ENCODE data around the gene NAALADL2. TPM values are rescaled to one million over a fixed set of nuclear protein-coding genes. Genes with fewer than 3 reads are reported as not detected.

The NAALADL2 gene
- total RNA-seq, 1 donor from 2014 or later, result 9.9 TPM

DNA sequence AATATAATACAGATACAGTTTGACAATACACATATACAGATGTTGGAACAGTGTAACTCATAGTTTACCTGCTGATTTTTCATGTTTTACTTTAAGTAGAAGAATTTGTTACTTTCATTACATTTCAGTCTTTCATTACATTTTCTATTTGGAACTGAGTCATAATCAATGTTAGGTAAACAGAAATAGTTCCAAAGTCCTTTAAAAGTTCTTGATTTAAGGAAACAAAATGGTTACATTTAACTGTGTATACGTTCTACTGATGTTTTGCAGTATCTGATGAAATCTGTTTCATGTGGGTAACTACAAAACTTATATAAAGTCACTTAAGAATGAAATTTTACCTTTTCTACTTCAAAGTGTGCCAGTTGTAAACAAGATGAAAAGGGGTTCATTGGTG lies 721.2 kb downstream of the NAALADL2 start:
- no peak for DNase-seq (ENCODE audit: extremely low spot score, unreplicated experiment)
- no peak for TF ChIP-seq CTCF (conservative IDR thresholded peaks at IDR 0.05)
- no peak overlapping the region for H3K27ac Mint-ChIP-seq
- no peak overlapping the region for H3K4me3 Mint-ChIP-seq
- H3K36me3 Mint-ChIP-seq, result no peaks in the 10 kb centered on the region
- peaks cover 5% of the 10 kb centered on the region for H3K9me3 Mint-ChIP-seq
- no peaks in the 10 kb centered on the region for H3K4me1 Mint-ChIP-seq (ENCODE audit: unreplicated experiment)
- no peaks in the 10 kb centered on the region for H3K27me3 Mint-ChIP-seq

DNA sequence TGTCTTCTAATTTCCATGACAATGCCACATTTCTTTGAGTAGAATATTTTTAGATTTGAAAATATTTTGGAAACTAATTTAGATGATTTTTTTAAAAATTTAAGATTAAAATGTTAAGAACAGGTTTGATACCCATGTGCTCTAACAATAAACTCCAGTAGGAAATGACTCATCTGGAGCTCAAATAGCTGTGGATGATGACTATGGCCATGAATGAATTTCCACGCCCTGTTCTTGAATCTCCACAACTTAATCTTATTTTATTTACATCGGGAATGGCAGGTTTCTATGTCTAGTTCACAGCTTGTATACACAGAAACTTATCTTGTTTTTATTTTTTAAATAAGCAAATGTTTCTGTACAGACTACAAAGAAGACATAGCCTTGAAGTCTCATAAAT lies 726.8 kb downstream of the NAALADL2 start:
- Mint-ChIP-seq H3K4me1 (ENCODE audit: unreplicated experiment) (peaks cover 6% of the 10 kb centered on the region), H3K27ac (no peak overlapping the region), H3K27me3 (no peaks in the 10 kb centered on the region), H3K9me3 (peaks cover 5% of the 10 kb centered on the region), H3K4me3 (no peak overlapping the region), H3K36me3 (no peaks in the 10 kb centered on the region)
- no peak for TF ChIP-seq CTCF (conservative IDR thresholded peaks at IDR 0.05)
- no peak for DNase-seq (ENCODE audit: extremely low spot score, unreplicated experiment)

DNA sequence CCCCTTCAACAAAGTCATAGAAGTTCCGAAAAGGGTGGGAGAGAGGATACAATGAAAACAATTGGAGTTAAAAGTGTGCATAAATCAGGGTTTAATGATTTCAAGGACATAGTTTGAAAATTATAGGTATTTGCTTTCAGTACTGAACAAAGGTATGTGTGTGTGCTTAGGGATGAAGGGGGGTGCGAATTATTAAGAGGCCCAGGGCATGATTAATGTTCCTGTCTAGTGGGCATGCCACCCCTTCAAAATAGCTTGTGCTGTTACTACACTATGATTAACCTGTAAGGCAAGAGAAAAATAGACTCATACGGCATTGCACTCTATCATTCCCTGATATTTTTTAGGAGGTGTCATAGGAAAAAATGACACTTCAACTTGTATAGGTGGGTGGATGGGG lies 731.6 kb downstream of the NAALADL2 start:
- H3K4me1 Mint-ChIP-seq (ENCODE audit: unreplicated experiment), result peaks cover 6% of the 10 kb centered on the region

DNA sequence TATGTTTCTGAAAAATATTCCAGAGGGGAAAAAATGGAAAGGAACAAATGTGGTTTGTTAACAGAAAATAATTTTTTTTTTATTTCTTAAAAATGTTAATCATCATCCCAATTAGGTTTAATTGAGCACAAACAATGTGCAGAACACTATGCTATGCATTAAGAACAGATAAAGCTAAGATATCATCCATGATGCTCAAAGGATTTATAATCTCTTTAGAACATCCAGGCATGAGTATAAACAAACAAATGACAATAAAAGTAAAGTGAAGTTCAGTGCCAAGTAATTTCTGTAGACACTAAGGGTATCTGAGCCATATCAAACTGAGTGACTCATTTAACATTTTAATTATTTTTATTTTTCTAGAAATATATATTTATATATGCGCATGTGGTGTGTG lies 732.2 kb downstream of the NAALADL2 start:
- no peaks in the 10 kb centered on the region for H3K36me3 Mint-ChIP-seq
- peaks cover 5% of the 10 kb centered on the region for H3K9me3 Mint-ChIP-seq
- no peak overlapping the region for H3K4me3 Mint-ChIP-seq
- no peaks in the 10 kb centered on the region for H3K27me3 Mint-ChIP-seq
- no peak for DNase-seq (ENCODE audit: extremely low spot score, unreplicated experiment)
- no peak overlapping the region for H3K27ac Mint-ChIP-seq
- H3K4me1 Mint-ChIP-seq (ENCODE audit: unreplicated experiment), result peaks cover 6% of the 10 kb centered on the region
- no peak for TF ChIP-seq CTCF (conservative IDR thresholded peaks at IDR 0.05)

More for the DNA sequence above, 731.6 kb downstream of the NAALADL2 start:
- H3K27ac Mint-ChIP-seq, result no peak overlapping the region
- no peaks in the 10 kb centered on the region for H3K36me3 Mint-ChIP-seq
- no peak for DNase-seq (ENCODE audit: extremely low spot score, unreplicated experiment)
- H3K4me3 Mint-ChIP-seq, result no peak overlapping the region
- no peak for TF ChIP-seq CTCF (conservative IDR thresholded peaks at IDR 0.05)
- H3K9me3 Mint-ChIP-seq, result peaks cover 5% of the 10 kb centered on the region
- H3K27me3 Mint-ChIP-seq, result no peaks in the 10 kb centered on the region

DNA sequence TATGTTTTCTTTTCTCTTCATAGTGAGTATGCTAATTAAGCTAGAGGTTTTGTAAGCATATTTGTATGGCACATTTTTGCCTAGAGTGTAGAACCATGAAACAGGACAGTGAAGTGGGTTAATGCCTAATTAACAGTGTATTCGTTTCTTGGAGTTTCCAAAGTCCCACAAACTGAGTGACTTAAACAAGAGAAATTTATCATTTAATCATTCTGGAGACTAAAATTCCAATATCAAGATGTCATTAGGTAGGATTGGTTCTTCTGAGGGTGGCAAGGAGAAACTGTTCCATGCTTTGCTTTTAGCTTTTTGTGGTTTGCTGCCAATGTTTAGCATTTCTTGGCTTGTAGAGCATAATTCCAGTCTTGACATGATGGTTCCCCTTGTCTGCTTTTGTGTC lies 734.2 kb downstream of the NAALADL2 start:
- Mint-ChIP-seq H3K27ac (no peak overlapping the region), H3K27me3 (no peaks in the 10 kb centered on the region), H3K9me3 (peaks cover 5% of the 10 kb centered on the region)

More for the DNA sequence above, 734.2 kb downstream of the NAALADL2 start:
- TF ChIP-seq CTCF (conservative IDR thresholded peaks at IDR 0.05), result no peak
- Mint-ChIP-seq H3K4me3 (no peak overlapping the region), H3K36me3 (no peaks in the 10 kb centered on the region), H3K4me1 (ENCODE audit: unreplicated experiment) (peaks cover 6% of the 10 kb centered on the region)
- no peak for DNase-seq (ENCODE audit: extremely low spot score, unreplicated experiment)

Measured in type B pancreatic cell (in vitro differentiated cells).